Stromal cell of bone marrow (primary cell): ENCODE data around the gene PCSK2.

Source experiments
- DNase-seq: peaks from one replicate; pipeline ENCODE4 v3.0.0-alpha.2; 2012; ENCODE audit warnings: low read depth

Gene PCSK2

GRCh38 chr20:17339000-17339399 is 112.2 kb downstream of the PCSK2 start:
- DNase-seq = no peak

GRCh38 chr20:17343091-17343490 is 116.3 kb downstream of the PCSK2 start:
- DNase-seq = no peak

- DNase-seq = peak; percentile 45
Measured at GRCh38 chr20:17343656-17344452, 117.0 kb downstream of the PCSK2 start.

GRCh38 chr20:17344790-17345189 is 118.0 kb downstream of the PCSK2 start:
- DNase-seq = no peak

- DNase-seq = no peak
Measured at GRCh38 chr20:17345321-17345720, 118.5 kb downstream of the PCSK2 start.

GRCh38 chr20:17350321-17350720 is 123.5 kb downstream of the PCSK2 start:
- DNase-seq = no peak

- no peak for DNase-seq
Measured at GRCh38 chr20:17357238-17357637, 130.4 kb downstream of the PCSK2 start.

- no peak for DNase-seq
Measured at GRCh38 chr20:17358854-17359253, 132.0 kb downstream of the PCSK2 start.

- DNase-seq = no peak
Measured at GRCh38 chr20:17364681-17365080, 137.8 kb downstream of the PCSK2 start.

- DNase-seq = no peak
Measured at GRCh38 chr20:17365831-17366230, 139.0 kb downstream of the PCSK2 start.

- DNase-seq = no peak
Measured at GRCh38 chr20:17369506-17369905, 142.7 kb downstream of the PCSK2 start.

- no peak for DNase-seq
Measured at GRCh38 chr20:17372806-17373440, 146.1 kb downstream of the PCSK2 start.

GRCh38 chr20:17374086-17374485 is 147.2 kb downstream of the PCSK2 start:
- no peak for DNase-seq

GRCh38 chr20:17376031-17376430 is 149.2 kb downstream of the PCSK2 start:
- DNase-seq = no peak

- DNase-seq = no peak
Measured at GRCh38 chr20:17377231-17377630, 150.4 kb downstream of the PCSK2 start.

GRCh38 chr20:17379651-17380050 is 152.8 kb downstream of the PCSK2 start:
- no peak for DNase-seq

- DNase-seq = no peak
Measured at GRCh38 chr20:17380801-17381200, 154.0 kb downstream of the PCSK2 start.

- DNase-seq = no peak
Measured at GRCh38 chr20:17381724-17382123, 154.9 kb downstream of the PCSK2 start.

GRCh38 chr20:17385798-17386197 is 159.0 kb downstream of the PCSK2 start:
- no peak for DNase-seq

GRCh38 chr20:17390655-17391054 is 163.8 kb downstream of the PCSK2 start:
- DNase-seq = no peak

- no peak for DNase-seq
Measured at GRCh38 chr20:17391127-17391771, 164.4 kb downstream of the PCSK2 start.

- DNase-seq = no peak
Measured at GRCh38 chr20:17394411-17394810, 167.6 kb downstream of the PCSK2 start.

GRCh38 chr20:17395729-17396128 is 168.9 kb downstream of the PCSK2 start:
- DNase-seq = no peak
